ENCODE results near the gene MYBPC2. TPM values are rescaled to one million over a fixed set of nuclear protein-coding genes. Genes with fewer than 3 reads are reported as not detected.

The MYBPC2 gene
- total RNA-seq, 2 experiments from 2014 or later, result 0.11 to 0.59 TPM

- intact Hi-C loops (cut with micrococcal nuclease), result loop anchor here (1.0 kb wide), 1 partner anchor 104 kb away; no protein-coding TSS in a partner anchor
- DNase-seq (peak; percentile 80), ATAC-seq (peak; percentile 88)
- Mint-ChIP-seq H3K4me3 (no peak overlapping the region), H3K27ac (no peak overlapping the region), H3K4me1 (ENCODE audit: low read depth) (peaks cover 15% of the 10 kb centered on the region), H3K36me3 (ENCODE audit: low read depth) (no peaks in the 10 kb centered on the region), H3K9me3 (no peaks in the 10 kb centered on the region), H3K27me3 (peaks cover 28% of the 10 kb centered on the region)
- CTCF ChIA-PET, result interaction anchor here (0.9 to 3.8 kb wide), 24 partner anchors 8 to 313 kb away, joined by 3 to 42 read pairs (median 4); partner anchors contain the start of gene NAPSA
- POLR2A ChIA-PET, result interaction anchor here (1.1 kb wide), 1 partner anchor 85 kb away, joined by 4 read pairs; the partner anchor contains the start of gene NR1H2
- TF ChIP-seq, protein P1, sequence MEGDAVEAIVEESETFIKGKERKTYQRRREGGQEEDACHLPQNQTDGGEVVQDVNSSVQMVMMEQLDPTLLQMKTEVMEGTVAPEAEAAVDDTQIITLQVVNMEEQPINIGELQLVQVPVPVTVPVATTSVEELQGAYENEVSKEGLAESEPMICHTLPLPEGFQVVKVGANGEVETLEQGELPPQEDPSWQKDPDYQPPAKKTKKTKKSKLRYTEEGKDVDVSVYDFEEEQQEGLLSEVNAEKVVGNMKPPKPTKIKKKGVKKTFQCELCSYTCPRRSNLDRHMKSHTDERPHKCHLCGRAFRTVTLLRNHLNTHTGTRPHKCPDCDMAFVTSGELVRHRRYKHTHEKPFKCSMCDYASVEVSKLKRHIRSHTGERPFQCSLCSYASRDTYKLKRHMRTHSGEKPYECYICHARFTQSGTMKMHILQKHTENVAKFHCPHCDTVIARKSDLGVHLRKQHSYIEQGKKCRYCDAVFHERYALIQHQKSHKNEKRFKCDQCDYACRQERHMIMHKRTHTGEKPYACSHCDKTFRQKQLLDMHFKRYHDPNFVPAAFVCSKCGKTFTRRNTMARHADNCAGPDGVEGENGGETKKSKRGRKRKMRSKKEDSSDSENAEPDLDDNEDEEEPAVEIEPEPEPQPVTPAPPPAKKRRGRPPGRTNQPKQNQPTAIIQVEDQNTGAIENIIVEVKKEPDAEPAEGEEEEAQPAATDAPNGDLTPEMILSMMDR (IDR thresholded peaks at IDR 0.05), result peak; percentile 86
Observed at GRCh38 chr19:50461066-50461875, 28.6 kb downstream of the MYBPC2 start.

DNA sequence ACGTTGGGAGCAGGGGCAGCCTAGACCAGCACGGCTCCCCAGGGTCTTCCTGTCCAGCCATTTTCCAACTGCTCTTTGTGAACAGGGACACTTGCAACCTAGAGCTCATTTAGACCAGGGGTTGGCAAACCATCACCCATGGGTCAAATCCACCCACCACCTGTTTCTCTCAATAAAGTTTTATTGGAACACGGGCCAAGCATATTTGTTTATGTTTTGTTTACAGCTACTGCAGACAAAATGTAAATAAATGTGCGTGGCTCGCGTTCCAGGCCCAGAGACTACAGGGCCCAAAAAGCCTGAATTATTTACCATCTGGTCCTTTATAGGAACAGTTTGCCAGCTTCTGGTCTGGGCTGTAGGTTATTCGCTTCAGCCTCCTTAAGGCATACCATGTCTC, 30.3 kb downstream of the MYBPC2 start:
- POLR2A ChIA-PET, result no interaction called here
- Mint-ChIP-seq H3K36me3 (ENCODE audit: low read depth) (no peaks in the 10 kb centered on the region), H3K27ac (no peak overlapping the region), H3K4me3 (no peak overlapping the region), H3K4me1 (ENCODE audit: low read depth) (peaks cover 15% of the 10 kb centered on the region), H3K9me3 (no peaks in the 10 kb centered on the region), H3K27me3 (peaks cover 20% of the 10 kb centered on the region)
- CTCF ChIA-PET, result interaction anchor here (0.9 to 3.8 kb wide), 3 partner anchors 16 to 106 kb away, joined by 3 to 42 read pairs (median 8); no protein-coding TSS in a partner anchor
- intact Hi-C loops (cut with micrococcal nuclease), result no loop called here
- no peak for ATAC-seq
- TF ChIP-seq, protein P1 (IDR thresholded peaks at IDR 0.05), result no peak
- no peak for DNase-seq

- TF ChIP-seq, protein P1 (IDR thresholded peaks at IDR 0.05), result no peak
- DNase-seq (no peak), ATAC-seq (no peak)
- Mint-ChIP-seq H3K4me1 (ENCODE audit: low read depth) (peaks cover 15% of the 10 kb centered on the region), H3K4me3 (no peak overlapping the region), H3K36me3 (ENCODE audit: low read depth) (no peaks in the 10 kb centered on the region), H3K9me3 (no peaks in the 10 kb centered on the region), H3K27ac (no peak overlapping the region), H3K27me3 (peaks cover 15% of the 10 kb centered on the region)
- POLR2A ChIA-PET, result no interaction called here
- CTCF ChIA-PET, result interaction anchor here (1.7 kb wide), 1 partner anchor 107 kb away, joined by 6 read pairs; no protein-coding TSS in a partner anchor
- intact Hi-C loops (cut with micrococcal nuclease), result no loop called here
Observed at GRCh38 chr19:50464348-50464747, 31.7 kb downstream of the MYBPC2 start.

DNA sequence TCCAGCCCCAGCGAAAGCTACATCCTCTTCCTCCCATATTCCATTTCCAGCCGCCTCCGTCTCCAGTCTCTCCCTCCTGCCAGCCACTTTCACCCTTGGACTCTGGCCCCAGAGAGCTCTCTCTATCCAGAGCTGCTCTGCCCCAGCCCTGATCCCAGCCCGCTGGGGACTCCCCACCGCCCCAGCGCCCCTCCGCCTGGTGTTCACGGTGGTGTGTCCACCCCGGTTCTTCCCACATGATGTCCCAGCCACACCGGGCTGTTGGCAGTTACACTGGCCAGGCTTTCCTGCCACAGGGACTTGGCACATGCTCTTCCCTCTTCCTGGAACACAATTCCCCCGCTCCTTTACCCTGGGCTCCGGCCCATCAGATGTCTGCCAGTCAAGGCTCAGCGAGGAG, 32.3 kb downstream of the MYBPC2 start:
- Mint-ChIP-seq H3K27me3 (peaks cover 10% of the 10 kb centered on the region), H3K9me3 (no peaks in the 10 kb centered on the region), H3K27ac (no peak overlapping the region), H3K4me1 (ENCODE audit: low read depth) (peaks cover 10% of the 10 kb centered on the region), H3K36me3 (ENCODE audit: low read depth) (no peaks in the 10 kb centered on the region), H3K4me3 (no peak overlapping the region)
- intact Hi-C loops (cut with micrococcal nuclease), result no loop called here
- TF ChIP-seq, protein P1 (IDR thresholded peaks at IDR 0.05), result no peak
- ChIA-PET CTCF (interaction anchor here (1.6 to 1.7 kb wide), 2 partner anchors 14 to 108 kb away, joined by 6 to 8 read pairs; no protein-coding TSS in a partner anchor), POLR2A (no interaction called here)
- DNase-seq (no peak), ATAC-seq (no peak)
